ENCODE results near the gene IL4I1. TPM values are rescaled to one million over a fixed set of nuclear protein-coding genes. Genes with fewer than 3 reads are reported as not detected.
A peak's percentile ranks its signal among the peaks of the same experiment; 100 is the strongest.

The IL4I1 gene
- total and polyA plus RNA-seq, 11 donors, result 0.27 to 21.6 (median 0.44) TPM; not detected in 4

DNA sequence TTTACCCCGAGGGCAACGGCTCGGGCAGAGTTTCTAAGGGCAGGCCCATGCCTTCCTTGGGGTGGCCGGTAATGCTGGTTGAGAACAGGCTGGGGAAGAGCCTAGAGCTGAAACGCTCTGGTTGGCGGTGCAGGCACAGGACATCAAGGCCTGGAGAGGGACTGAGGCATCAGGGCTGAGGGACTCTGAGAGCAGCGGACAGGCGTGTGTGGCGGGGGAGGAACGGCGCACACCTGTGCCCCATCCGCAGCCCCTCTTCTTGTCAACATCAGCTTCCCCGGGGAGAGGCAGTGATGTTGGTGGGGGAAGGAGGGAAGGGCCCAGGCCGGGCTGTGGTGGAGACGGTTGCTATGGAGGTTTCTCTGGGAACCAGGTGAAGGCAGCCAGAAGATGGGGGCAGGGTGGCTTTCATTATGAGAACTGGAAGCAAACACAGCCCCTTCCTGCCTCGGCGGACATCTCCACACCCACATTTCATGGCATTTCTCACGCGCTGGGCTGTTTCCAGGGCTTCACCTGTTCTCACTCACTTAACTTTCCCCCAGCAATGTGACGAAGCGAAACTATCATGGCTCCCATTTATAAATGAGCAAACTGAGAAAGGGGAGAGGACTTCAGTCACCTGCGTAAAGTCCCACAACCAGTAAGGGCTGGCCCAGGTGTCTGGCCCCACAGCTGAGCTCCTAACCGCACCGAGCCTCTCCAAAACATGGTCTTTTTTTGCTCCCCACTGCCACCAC, 24.1 kb upstream of the IL4I1 start:
- DNase-seq, result no peak
- Histone ChIP-seq H3K4me1 (peaks cover 0 to 58% (median 8%) of the 10 kb centered on the region in 12 donors), H3K4me3 (no peak overlapping the region), H3K27me3 (no peaks in the 10 kb centered on the region), H3K27ac (no peak overlapping the region), H3K36me3 (peaks cover 0 to 86% (median 42%) of the 10 kb centered on the region in 9 donors), H3K9me3 (no peaks in the 10 kb centered on the region)
- TF ChIP-seq, protein P1, sequence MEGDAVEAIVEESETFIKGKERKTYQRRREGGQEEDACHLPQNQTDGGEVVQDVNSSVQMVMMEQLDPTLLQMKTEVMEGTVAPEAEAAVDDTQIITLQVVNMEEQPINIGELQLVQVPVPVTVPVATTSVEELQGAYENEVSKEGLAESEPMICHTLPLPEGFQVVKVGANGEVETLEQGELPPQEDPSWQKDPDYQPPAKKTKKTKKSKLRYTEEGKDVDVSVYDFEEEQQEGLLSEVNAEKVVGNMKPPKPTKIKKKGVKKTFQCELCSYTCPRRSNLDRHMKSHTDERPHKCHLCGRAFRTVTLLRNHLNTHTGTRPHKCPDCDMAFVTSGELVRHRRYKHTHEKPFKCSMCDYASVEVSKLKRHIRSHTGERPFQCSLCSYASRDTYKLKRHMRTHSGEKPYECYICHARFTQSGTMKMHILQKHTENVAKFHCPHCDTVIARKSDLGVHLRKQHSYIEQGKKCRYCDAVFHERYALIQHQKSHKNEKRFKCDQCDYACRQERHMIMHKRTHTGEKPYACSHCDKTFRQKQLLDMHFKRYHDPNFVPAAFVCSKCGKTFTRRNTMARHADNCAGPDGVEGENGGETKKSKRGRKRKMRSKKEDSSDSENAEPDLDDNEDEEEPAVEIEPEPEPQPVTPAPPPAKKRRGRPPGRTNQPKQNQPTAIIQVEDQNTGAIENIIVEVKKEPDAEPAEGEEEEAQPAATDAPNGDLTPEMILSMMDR (IDR thresholded peaks at IDR 0.05), result no peak
- no peak for TF ChIP-seq POLR2A (IDR thresholded peaks at IDR 0.05)
- intact Hi-C loops (cut with DNase I), result no loop called here
- WGBS, 4 donors, result 92 to 94% (median 93%) methylated on average over 23 to 24 of the region's 24 CpGs
- ATAC-seq, result no peak

DNA sequence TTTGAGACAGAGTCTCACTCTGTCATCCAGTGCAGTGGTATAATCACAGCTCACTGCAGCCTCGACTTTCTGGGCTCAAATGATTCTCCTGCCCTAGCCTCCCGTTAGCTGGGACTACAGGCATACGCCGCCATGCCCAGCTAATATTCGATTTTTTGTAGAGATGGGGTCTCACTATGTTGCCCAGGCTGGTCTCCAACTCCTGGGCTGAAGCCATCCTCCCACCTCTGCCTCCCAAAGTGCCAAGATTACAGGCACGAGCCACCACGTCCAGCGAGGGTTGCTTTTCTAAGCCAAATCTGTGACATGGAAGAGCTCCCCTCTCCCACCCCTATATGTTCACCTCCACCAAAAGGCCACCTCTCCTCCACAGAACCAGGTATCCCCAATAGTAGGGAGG, 21.4 kb upstream of the IL4I1 start:
- intact Hi-C loops (cut with DNase I), result no loop called here
- peaks cover 0 to 86% (median 24%) of the 10 kb centered on the region in 9 donors for H3K36me3 ChIP-seq

DNA sequence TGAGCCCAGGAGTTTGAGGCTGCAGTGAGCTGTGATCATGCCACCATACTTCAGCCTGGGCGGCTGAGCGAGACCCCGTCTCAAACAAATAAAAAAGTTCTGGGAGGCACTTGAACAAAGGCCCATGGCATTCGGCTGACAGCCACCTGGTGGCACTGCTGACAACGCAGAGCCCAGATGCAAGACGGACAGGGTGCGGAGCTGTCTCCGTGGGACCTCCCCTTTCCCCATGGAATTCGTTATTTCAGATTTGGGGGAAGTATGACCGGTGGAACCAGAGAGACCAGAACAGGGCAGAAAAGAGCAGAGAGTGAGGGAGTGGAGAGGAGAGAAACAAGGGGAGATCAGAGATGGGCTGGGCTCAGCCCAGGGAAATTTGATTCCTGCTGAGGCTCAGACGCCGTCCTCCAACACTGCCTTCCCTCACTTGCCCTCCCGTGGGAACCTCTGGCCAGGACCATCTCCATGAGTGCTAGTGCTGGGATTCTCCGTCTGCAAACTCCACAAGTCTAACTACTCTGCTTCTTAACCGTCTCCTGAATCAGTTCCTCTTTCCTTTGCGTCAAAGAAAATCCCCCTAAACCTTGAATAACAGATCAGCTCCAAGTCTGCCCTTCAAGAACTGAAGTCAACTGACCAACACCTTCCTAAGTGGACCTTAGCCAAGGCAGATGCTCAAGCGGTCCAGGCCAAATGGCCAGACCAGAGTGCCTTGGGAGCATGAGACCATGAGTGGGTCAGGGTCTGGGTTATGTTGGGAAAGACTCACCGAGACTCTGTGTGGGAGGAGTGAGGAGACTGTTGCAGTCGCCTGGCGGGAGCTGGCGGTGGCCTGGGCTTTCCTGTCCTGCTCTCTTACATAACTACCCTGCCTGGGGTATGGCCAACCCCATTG, 20.4 kb upstream of the IL4I1 start:
- peaks cover 0 to 35% (median 0%) of the 10 kb centered on the region in 12 donors for H3K4me1 ChIP-seq
- TF ChIP-seq, protein P1 (IDR thresholded peaks at IDR 0.05), result no peak
- no peak for TF ChIP-seq POLR2A (IDR thresholded peaks at IDR 0.05)
- H3K27me3 ChIP-seq, result no peaks in the 10 kb centered on the region
- peak in 1 of 5 donors; percentile 48 for DNase-seq
- H3K4me3 ChIP-seq, result no peak overlapping the region
- ATAC-seq, result peak in 1 of 4 donors; percentile 22
- intact Hi-C loops (cut with DNase I), result no loop called here
- H3K27ac ChIP-seq, result peak overlapping the region in 1 of 12 donors; percentile 58
- no peaks in the 10 kb centered on the region for H3K9me3 ChIP-seq
- peaks cover 0 to 87% (median 30%) of the 10 kb centered on the region in 9 donors for H3K36me3 ChIP-seq
- 84 to 93% (median 89%) methylated on average over 21 of the region's 21 CpGs for WGBS, 4 donors

More for the DNA sequence above, 21.4 kb upstream of the IL4I1 start:
- Histone ChIP-seq H3K27ac (no peak overlapping the region), H3K4me1 (peaks cover 0 to 35% (median 0%) of the 10 kb centered on the region in 12 donors), H3K4me3 (no peak overlapping the region), H3K9me3 (no peaks in the 10 kb centered on the region), H3K27me3 (no peaks in the 10 kb centered on the region)
- DNase-seq, result no peak
- TF ChIP-seq, protein P1 (IDR thresholded peaks at IDR 0.05), result no peak
- no peak for TF ChIP-seq POLR2A (IDR thresholded peaks at IDR 0.05)
- 93 to 97% (median 96%) methylated on average over 8 of the region's 8 CpGs for WGBS, 4 donors
- no peak for ATAC-seq

DNA sequence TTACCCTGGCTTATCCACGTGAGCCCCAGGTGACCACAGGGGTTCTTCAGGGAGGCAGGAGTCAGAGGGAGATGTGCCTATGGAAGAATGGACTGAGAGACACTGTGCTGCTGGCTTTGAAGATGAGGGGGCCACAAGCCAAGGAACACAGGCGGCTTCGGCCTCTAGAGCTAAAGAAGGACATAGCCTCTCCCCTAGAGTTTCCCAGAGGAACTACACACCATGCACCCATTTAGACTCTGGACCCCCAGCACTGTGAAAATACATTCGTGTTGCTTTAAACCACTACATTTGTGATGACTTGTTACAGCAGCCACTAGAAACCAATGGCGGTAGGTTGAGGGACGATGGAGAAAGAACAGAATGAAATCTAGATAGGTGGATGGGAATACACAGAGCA, 18.6 kb upstream of the IL4I1 start:
- WGBS, 4 donors, result 94 to 96% (median 95%) methylated on average over 6 of the region's 6 CpGs
- TF ChIP-seq, protein P1 (IDR thresholded peaks at IDR 0.05), result peak in 1 of 12 donors; percentile 7
- no peak for TF ChIP-seq POLR2A (IDR thresholded peaks at IDR 0.05)
- Histone ChIP-seq H3K4me1 (peaks cover 0 to 47% (median 4%) of the 10 kb centered on the region in 12 donors), H3K27me3 (no peaks in the 10 kb centered on the region), H3K27ac (no peak overlapping the region), H3K4me3 (no peak overlapping the region), H3K36me3 (peaks cover 0 to 69% (median 27%) of the 10 kb centered on the region in 9 donors), H3K9me3 (no peaks in the 10 kb centered on the region)
- DNase-seq (no peak), ATAC-seq (no peak)
- intact Hi-C loops (cut with DNase I), result no loop called here
